A549 (cell line): ENCODE data around the gene LIG1.

ENCODE experiments used
- CBX8 ChIP-seq: fragments of 200-600 bp; sonication (generic); IDR thresholded peaks from 2 replicates; pipeline ENCODE4 v1.6.1; 2016
- ESRRA ChIP-seq: fragments of 150-350 bp; IDR thresholded peaks from 2 replicates; pipeline ENCODE4 v1.6.1; 2014; ENCODE audit warnings: mild to moderate bottlenecking, low read length, borderline replicate concordance
- POLR2A ChIP-seq: IDR thresholded peaks from 2 replicates; pipeline ENCODE4 v1.6.1; 2012; ENCODE audit warnings: mild to moderate bottlenecking, low read length
- TF ChIP-seq, protein P1 (sequence below): IDR thresholded peaks from 2 replicates; pipeline ENCODE4 v1.6.1; 2012

GRCh38 chr19:48218997-48219396 is 48.9 kb upstream of the LIG1 start:
- TF ChIP-seq, protein P1, sequence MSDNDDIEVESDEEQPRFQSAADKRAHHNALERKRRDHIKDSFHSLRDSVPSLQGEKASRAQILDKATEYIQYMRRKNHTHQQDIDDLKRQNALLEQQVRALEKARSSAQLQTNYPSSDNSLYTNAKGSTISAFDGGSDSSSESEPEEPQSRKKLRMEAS: no peak
- TF ChIP-seq POLR2A (no peak), ESRRA (no peak), CBX8 (no peak)
